ENCODE measurements around the gene C3orf52. TPM values are rescaled to one million over a fixed set of nuclear protein-coding genes. Genes with fewer than 3 reads are reported as not detected.

Gene C3orf52
- total RNA-seq, 4 donors from 2014 or later, result 5.7 to 12.7 (median 9.5) TPM

DNA sequence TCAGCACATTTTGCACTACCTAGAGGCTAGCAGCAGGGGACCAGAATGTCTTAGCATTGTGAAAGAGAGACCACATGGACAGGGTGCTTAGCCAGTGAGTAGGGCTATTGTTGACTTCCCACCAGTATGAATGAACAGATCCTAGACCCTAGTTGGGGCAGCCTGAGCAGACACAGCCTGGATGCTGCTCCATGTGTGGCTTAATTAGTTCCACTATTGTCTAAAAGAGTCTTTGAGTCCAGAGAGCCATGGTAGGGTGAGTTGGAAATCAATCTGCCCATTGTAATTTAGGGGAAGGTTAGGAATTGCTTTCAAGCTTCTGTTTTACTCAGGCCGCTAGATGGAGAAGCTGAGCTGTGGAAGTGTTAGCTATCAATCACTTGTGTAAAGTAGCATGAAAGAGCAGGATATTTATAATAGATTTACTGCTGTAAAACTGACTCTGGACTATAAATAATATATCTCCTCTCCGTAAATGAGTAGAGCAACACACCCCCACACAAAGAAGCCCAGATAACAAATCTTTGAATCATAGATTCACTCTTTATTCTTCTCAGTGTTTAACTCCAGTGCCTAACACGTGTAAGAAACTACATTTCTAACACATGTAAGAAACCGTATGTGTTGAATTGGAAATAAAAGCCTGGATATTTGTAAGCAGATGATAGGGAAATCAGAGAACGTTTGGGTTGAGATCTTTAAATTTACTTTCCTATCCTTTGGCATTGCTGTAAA is 50.9 kb downstream of the C3orf52 start:
- intact Hi-C loops (cut with DNase I), result no loop called here
- DNase-seq, result no peak
- no peak for TF ChIP-seq POLR2A (IDR thresholded peaks at IDR 0.05)
- TF ChIP-seq, protein P1, sequence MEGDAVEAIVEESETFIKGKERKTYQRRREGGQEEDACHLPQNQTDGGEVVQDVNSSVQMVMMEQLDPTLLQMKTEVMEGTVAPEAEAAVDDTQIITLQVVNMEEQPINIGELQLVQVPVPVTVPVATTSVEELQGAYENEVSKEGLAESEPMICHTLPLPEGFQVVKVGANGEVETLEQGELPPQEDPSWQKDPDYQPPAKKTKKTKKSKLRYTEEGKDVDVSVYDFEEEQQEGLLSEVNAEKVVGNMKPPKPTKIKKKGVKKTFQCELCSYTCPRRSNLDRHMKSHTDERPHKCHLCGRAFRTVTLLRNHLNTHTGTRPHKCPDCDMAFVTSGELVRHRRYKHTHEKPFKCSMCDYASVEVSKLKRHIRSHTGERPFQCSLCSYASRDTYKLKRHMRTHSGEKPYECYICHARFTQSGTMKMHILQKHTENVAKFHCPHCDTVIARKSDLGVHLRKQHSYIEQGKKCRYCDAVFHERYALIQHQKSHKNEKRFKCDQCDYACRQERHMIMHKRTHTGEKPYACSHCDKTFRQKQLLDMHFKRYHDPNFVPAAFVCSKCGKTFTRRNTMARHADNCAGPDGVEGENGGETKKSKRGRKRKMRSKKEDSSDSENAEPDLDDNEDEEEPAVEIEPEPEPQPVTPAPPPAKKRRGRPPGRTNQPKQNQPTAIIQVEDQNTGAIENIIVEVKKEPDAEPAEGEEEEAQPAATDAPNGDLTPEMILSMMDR (IDR thresholded peaks at IDR 0.05), result peak; percentile 20 to 66 (median 38)

DNA sequence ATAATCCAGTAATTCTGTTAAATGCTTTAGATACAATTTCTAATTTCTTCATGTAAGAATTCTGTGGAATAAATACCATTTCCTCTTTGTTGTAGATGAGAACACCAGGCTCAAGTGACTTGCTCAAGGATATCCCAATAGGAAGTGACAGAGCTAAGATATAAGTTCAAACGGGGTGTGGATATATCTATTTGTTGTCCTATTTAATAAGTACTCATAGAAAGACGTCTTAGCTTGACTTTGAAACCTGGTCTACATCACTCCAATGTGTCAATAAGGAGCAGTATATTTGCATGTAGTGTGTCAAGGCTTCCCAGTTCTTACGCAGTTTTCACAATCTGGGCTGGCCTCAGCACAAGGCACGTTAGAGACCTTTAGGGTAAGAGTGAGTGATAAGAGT is 51.6 kb downstream of the C3orf52 start:
- no peaks in the 10 kb centered on the region for H3K36me3 ChIP-seq
- TF ChIP-seq, protein P1 (IDR thresholded peaks at IDR 0.05), result no peak
- TF ChIP-seq POLR2A (IDR thresholded peaks at IDR 0.05), result no peak
- intact Hi-C loops (cut with DNase I), result no loop called here
- WGBS, 2 donors, result 36 to 43% methylated on average over 4 of the region's 4 CpGs
- H3K4me3 ChIP-seq, result no peak overlapping the region
- DNase-seq, result no peak
- H3K4me1 ChIP-seq, result peaks cover 0 to 15% (median 0%) of the 10 kb centered on the region in 3 donors
- no peak overlapping the region for H3K27ac ChIP-seq
- H3K9me3 ChIP-seq, result no peaks in the 10 kb centered on the region
- H3K27me3 ChIP-seq, result no peaks in the 10 kb centered on the region

More for the DNA sequence above, 50.9 kb downstream of the C3orf52 start:
- no peaks in the 10 kb centered on the region for H3K36me3 ChIP-seq
- WGBS, 2 donors, result 29 to 36% methylated on average over 5 of the region's 5 CpGs
- H3K4me1 ChIP-seq, result peaks cover 0 to 18% (median 0%) of the 10 kb centered on the region in 3 donors
- H3K27ac ChIP-seq, result no peak overlapping the region
- no peak overlapping the region for H3K4me3 ChIP-seq
- H3K27me3 ChIP-seq, result no peaks in the 10 kb centered on the region
- no peaks in the 10 kb centered on the region for H3K9me3 ChIP-seq

DNA sequence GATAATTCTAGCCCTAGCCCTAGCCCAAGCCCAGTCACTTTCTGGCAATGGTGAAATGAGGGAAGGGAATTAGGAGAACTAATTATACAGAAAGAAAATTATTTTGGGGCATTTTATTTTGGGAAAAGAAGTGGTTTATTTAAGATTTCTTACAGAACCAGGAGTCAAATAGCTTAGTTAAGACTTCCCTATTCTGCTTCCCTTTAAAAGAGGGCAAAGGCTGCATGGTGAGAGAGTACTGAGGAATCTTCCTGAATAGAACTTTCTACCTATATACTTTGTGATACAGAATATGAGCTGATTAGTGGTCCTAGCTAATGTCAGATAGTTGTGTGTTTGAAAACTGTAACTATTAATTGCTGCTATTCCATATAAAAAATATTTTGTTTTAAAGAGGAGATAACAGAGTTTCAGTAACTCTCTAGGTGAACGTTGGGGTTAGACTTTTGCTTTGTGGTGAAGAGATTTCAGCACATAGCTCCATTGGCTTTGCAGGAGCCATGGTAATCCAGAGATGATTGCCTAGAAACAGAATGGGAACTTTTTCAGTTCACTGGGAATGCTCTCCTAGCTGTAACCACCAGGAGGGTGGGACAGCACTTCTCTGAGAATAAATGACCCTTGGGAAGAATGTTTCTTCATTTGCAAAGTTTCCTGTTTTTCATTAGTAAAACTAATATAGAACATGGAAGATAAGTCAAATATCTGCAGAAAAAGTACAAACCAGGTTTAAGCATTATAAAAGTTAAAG is 52.2 kb downstream of the C3orf52 start:
- WGBS, 2 donors, result 39 to 50% methylated on average over 1 of the region's 1 CpG
- no peak for DNase-seq
- intact Hi-C loops (cut with DNase I), result no loop called here
- Histone ChIP-seq H3K9me3 (no peaks in the 10 kb centered on the region), H3K4me3 (no peak overlapping the region), H3K27ac (no peak overlapping the region), H3K36me3 (no peaks in the 10 kb centered on the region), H3K4me1 (peaks cover 0 to 9% (median 0%) of the 10 kb centered on the region in 3 donors), H3K27me3 (no peaks in the 10 kb centered on the region)
- TF ChIP-seq POLR2A (IDR thresholded peaks at IDR 0.05), result no peak
- TF ChIP-seq, protein P1 (IDR thresholded peaks at IDR 0.05), result no peak

DNA sequence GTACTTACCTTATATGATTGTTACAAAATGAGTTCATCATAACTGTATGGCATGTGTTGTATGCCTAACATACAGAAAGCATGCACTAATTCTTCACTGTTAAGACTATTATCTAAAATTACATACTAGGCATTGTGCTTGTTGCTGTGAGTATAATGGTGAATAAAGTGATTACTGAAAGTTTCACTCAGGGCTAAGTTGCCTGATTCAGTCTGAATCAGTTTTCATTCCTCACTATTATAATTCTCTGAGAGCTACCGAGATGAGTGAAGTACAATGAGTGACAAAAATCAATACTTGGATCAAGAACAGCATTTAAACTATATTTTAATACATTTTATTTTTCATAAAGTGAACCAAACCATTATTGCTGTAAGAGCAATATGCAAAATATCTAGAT is 54.4 kb downstream of the C3orf52 start:
- peaks cover 0 to 9% (median 0%) of the 10 kb centered on the region in 3 donors for H3K4me1 ChIP-seq
- no peak overlapping the region for H3K27ac ChIP-seq
- DNase-seq, result no peak
- no peaks in the 10 kb centered on the region for H3K9me3 ChIP-seq
- no peak overlapping the region for H3K4me3 ChIP-seq
- TF ChIP-seq, protein P1 (IDR thresholded peaks at IDR 0.05), result no peak
- no peak for TF ChIP-seq POLR2A (IDR thresholded peaks at IDR 0.05)
- intact Hi-C loops (cut with DNase I), result no loop called here
- no peaks in the 10 kb centered on the region for H3K36me3 ChIP-seq
- H3K27me3 ChIP-seq, result no peaks in the 10 kb centered on the region
- 78 to 94% methylated on average over 1 of the region's 1 CpG for WGBS, 2 donors

DNA sequence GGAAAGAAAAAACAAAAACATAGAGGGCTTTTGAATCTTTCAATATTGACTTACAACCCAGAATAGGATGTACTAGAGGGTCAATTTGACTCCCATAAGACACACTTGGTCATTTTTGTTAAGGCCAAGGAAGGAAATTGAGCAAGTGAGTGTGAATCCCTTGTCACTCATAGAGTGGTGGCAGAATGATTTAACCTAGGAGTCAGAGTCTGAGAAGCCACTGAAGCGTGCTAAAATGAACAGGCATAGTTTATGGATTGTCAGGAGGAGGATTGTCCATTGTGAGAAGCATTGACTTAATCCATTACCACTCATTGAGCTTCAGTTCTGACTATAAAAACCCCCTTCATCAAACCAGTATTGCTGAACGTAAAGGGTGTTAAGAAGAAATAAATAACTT is 55.1 kb downstream of the C3orf52 start:
- Histone ChIP-seq H3K4me3 (no peak overlapping the region), H3K4me1 (peaks cover 0 to 9% (median 0%) of the 10 kb centered on the region in 3 donors), H3K27me3 (no peaks in the 10 kb centered on the region), H3K27ac (no peak overlapping the region), H3K9me3 (no peaks in the 10 kb centered on the region), H3K36me3 (no peaks in the 10 kb centered on the region)
- no peak for DNase-seq
- intact Hi-C loops (cut with DNase I), result no loop called here
- 71 to 76% methylated on average over 2 of the region's 2 CpGs for WGBS, 2 donors
- TF ChIP-seq, protein P1 (IDR thresholded peaks at IDR 0.05), result no peak
- no peak for TF ChIP-seq POLR2A (IDR thresholded peaks at IDR 0.05)
